Renal cortical epithelial cell (primary cell): ENCODE results near the gene GPR84. TPM values are rescaled to one million over a fixed set of nuclear protein-coding genes. Genes with fewer than 3 reads are reported as not detected.
"Not testable (repeated sequence)": the region's sequence is repeated elsewhere in the genome, so short reads cannot be mapped to it uniquely, and the experiment has no call there.

Source experiments
- DNase-seq: peaks from one replicate; pipeline ENCODE4 v3.0.0-alpha.2; 2011; ENCODE audit warnings: low read depth
- total RNA-seq: library from RNA; depleted of rRNA; stranded (reverse); fragments of >200 nt; gene quantifications from 2 replicates; pipeline ENCODE4 v1.2.3, GENCODE V29; 2014

GPR84 gene
- total RNA-seq, 1 donor from 2014 or later, result not detected

- DNase-seq, result not testable (repeated sequence)
Measured at GRCh38 chr12:54325442-54326109, 38.7 kb downstream of the GPR84 start.

- peak; percentile 100 for DNase-seq
Measured at GRCh38 chr12:54324617-54325441, 39.5 kb downstream of the GPR84 start, which contains the start of gene COPZ1. Gene COPZ1, plus strand, starts transcription at chr12:54325131. Its CDS starts 33 bp downstream, at chr12:54325164.

- DNase-seq, result no peak
Measured at GRCh38 chr12:54321363-54321762, 42.9 kb downstream of the GPR84 start.

Other genes starting within 250 kb of the GPR84 start
- 22.3 and 41.0 TPM in 2 replicates for gene SMUG1, start 175.5 kb downstream of the GPR84 start, total RNA-seq
- gene CBX5, start 84.4 kb downstream of the GPR84 start, total RNA-seq, result 35.4 and 97.5 TPM in 2 replicates
- 324 and 386 TPM in 2 replicates for gene HNRNPA1, start 83.8 kb downstream of the GPR84 start, total RNA-seq
- gene NFE2, start 63.5 kb downstream of the GPR84 start, total RNA-seq, result 0.45 TPM in 1 of 2 replicates, not detected in the other
- gene COPZ1, start 39.4 kb downstream of the GPR84 start, total RNA-seq, result 102 and 191 TPM in 2 replicates
- gene ZNF385A, start 20.2 kb upstream of the GPR84 start, total RNA-seq, result 3.0 and 10.2 TPM in 2 replicates
- 112 and 143 TPM in 2 replicates for gene ITGA5, start 54.8 kb upstream of the GPR84 start, total RNA-seq
- 0.52 and 9.0 TPM in 2 replicates for gene GTSF1, start 109.1 kb upstream of the GPR84 start, total RNA-seq
- gene NCKAP1L, start 133.3 kb upstream of the GPR84 start, total RNA-seq, result not detected in 2 replicates
- 0.20 TPM in 1 of 2 replicates, not detected in the other for gene PDE1B, start 185.1 kb upstream of the GPR84 start, total RNA-seq
- gene PPP1R1A, start 224.2 kb upstream of the GPR84 start, total RNA-seq, result 4.0 and 28.2 TPM in 2 replicates